HG03196 (cell line): ENCODE data around the gene KCNC3.

Experiments used
- ATAC-seq: cut with Tn5 transposase; IDR thresholded peaks from one replicate; pipeline ENCODE4 v1.9.1; 2021; ENCODE audit not compliant: unreplicated experiment

Gene KCNC3

DNA sequence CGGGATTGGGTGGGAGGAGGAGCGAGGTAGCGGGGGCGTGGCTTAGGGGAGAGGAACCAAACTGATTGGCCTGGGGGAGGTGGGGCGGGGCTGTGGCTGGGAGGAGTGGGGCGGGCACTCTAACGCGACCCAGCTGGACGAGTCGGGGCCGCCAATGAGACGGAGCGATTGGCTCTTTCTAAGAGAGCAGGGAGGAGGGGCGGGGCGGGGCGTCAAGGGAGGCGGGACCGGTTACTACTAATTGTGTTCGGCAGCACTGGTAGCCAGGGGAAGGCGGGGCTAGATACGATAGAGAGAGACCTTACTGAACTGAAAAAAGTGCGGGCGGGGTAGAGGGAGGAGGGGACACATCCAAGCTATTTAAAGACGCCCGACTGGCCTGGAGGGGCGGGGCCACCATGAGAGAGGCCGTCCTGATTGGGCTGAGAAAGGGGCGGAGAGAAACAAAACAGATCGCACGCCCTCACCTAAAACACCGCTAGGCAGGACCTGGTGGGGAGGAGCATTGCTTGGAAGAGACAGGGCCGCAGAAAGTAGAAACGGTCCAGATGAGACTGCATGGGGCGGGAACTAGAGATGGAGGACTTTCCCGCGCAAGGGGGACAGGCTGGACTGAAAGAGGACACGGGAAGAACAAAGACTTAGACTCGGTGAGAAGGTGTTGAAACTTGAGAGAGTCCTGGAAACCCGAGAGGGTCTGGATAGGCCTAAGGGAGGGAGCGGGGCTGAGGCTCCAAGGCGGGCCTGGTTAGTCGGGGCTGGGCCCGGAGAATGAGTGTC is at the start of gene KCNC3:
Gene KCNC3 (minus strand): TSS at position 232 of the 780 bp plus-strand sequence. CDS start 295 bp downstream, outside the sequence.
- ATAC-seq = peak; percentile 44

DNA sequence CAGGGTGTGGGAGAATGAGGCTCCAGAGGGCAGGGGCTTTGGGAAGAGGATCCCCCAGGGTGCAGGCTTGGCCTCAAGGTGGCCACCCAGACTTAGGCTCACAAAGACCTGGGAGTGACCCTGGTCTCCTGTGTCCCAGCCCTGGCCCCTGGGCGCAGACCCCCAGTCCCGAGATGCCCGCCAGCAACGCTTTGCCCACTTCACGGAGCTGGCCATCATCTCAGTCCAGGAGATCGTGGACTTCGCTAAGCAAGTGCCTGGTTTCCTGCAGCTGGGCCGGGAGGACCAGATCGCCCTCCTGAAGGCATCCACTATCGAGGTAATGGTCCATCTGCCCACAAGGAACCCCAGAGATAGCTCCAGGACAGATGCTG is 49.7 kb upstream of the KCNC3 start:
- no peak for ATAC-seq

DNA sequence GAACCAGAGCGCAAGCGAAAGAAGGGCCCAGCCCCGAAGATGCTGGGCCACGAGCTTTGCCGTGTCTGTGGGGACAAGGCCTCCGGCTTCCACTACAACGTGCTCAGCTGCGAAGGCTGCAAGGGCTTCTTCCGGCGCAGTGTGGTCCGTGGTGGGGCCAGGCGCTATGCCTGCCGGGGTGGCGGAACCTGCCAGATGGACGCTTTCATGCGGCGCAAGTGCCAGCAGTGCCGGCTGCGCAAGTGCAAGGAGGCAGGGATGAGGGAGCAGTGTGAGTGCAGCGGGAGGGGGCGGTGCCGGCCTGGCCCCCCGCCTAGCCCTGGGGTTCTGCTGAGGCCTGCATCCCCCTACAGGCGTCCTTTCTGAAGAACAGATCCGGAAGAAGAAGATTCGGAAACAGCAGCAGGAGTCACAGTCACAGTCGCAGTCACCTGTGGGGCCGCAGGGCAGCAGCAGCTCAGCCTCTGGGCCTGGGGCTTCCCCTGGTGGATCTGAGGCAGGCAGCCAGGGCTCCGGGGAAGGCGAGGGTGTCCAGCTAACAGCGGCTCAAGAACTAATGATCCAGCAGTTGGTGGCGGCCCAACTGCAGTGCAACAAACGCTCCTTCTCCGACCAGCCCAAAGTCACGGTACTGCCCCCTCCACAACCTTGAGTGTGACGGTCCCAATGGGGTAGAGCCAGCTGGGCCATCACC is 49.1 kb upstream of the KCNC3 start:
- no peak for ATAC-seq

DNA sequence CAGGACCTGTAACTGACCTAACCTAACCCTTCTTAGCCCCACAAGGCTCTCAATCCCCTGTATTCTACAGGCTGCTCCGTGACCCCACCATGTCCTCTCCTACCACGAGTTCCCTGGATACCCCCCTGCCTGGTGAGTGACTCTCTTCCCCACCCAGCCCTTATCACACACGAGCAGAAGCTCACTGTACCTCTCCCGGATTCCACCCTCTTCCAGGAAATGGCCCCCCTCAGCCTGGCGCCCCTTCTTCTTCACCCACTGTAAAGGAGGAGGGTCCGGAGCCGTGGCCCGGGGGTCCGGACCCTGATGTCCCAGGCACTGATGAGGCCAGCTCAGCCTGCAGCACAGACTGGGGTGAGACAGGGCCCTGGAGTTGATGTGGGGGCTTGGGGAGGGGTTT is 48.3 kb upstream of the KCNC3 start:
- no peak for ATAC-seq

DNA sequence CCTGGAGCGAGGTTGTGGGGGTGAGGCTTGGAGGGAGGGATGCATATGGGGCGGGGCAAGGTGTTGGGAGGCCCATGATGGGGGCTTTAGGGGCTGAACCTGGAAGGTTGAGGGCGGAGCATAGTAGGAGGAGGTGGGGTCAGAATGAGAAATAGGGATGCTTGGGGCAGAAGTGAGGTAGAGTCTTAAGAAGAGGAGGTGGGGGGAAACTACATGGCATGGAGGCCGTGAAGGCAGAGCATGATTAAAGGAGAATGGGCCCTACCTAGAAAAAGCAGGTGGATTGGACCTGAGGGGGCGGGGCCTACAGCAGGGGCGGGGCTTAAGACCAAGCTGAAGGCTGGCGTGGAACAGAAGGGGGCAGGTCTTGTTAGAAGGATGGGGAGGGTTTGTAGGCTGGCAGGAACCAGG is 47.9 kb upstream of the KCNC3 start:
- no peak for ATAC-seq

DNA sequence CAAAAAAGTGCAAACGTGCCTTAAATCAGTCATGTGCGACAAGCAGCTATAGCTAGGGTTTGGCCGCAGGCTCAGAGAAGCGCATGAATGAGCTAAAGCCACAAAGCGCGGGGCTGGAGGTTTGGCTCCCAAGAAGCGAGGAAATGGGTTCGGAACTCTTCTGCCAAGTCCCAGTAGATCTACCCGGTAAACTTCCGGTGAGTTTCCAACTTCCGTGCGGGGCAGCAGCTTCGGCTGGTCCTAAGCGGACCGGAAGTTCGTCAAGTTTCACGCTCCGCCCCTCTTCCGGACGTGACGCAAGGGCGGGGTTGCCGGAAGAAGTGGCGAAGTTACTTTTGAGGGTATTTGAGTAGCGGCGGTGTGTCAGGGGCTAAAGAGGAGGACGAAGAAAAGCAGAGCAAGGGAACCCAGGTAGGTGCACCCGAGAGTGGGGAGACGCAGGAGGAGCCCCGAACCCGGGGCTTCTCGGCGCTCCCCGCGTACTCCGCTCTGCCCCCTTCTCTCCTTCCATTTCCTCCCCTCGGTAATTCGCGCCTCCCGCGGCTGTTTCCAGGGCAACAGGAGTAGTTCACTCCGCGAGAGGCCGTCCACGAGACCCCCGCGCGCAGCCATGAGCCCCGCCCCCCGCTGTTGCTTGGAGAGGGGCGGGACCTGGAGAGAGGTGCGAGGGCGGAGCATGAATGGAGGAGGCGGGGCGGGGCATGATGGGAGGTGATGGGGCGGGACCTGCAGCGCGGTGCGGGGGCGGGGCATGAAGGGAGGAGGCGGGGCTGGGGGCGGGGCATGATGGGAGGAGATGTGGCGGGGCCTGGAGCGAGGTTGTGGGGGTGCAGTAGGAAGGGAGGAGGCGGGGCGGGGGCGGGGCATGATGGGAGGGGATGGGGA is 47.2 kb upstream of the KCNC3 start, which contains the start of gene NR1H2:
Gene NR1H2 (plus strand): TSS at position 292 of the 885 bp plus-strand sequence. CDS start 1,149 bp downstream, outside the sequence.
- ATAC-seq = peak; percentile 79

DNA sequence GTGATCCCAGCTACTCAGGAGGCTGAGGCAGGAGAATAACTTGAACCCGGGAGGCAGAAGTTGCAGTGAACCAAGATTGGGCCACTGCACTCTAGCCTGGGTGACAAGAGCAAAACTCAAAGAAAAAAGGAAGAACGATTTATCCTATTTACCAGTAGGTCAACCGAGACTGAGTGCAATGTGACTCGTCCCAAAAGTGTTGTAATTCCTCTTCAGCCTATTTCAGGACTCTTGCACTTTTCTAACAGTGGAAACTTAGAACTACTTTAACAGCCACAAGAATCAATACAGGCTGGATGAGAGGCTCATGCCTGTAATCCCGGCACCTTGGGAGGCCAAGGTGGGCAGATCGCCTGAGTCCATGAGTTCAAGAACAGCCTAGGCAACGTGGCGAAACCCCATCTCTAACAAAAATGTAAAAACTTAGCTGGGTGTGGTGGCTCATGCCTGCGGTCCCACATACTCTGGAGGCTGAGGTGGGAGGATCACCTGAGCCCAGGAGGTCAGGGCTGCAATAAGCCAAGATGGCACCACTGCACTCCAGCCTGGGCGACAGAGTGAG is 42.8 kb upstream of the KCNC3 start:
- ATAC-seq = no peak

DNA sequence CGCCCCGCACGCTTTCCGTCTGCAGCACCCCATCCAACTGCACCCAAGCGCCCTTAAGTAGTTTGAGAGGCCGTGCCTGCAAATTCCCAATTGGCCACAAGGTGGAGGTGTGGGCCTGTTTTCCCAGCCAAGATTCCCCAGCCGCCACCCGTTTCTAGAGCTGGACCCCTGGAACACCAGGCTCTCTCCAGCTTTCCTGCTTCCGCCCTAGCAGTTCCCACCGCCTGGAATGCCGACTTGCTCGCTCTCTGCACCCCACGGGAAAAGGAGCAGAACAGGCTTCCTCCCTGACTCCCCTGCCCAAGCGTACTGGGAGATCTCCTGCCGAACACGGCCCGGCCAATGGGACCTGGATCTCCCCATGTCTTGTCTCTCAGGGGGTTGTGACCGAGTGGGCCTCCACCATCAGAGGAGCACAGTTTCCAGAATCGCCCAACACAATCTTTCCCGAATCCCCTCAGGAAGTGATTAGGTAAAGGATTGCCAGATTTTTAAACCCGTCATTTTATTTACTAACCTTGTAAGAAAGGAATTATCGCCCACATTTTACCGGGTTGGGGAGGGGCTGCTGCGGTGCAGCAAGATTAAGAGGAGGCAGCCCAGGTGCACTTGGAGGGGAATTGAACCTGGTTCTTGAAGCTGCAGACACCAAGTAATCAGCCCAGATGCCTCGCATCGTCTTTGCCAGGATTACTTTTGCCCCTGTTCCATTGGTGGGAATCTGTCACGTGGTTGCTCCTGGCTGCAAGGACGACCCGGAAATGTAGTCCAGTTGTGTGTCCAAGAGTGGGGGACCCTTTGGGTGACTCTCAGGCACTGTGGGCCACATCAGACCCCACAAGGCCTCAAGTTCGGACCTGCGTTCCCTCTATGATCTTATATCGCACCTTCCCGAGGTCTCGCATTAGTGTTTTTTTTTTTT is 39.7 kb upstream of the KCNC3 start:
- peak; percentile 53 for ATAC-seq

DNA sequence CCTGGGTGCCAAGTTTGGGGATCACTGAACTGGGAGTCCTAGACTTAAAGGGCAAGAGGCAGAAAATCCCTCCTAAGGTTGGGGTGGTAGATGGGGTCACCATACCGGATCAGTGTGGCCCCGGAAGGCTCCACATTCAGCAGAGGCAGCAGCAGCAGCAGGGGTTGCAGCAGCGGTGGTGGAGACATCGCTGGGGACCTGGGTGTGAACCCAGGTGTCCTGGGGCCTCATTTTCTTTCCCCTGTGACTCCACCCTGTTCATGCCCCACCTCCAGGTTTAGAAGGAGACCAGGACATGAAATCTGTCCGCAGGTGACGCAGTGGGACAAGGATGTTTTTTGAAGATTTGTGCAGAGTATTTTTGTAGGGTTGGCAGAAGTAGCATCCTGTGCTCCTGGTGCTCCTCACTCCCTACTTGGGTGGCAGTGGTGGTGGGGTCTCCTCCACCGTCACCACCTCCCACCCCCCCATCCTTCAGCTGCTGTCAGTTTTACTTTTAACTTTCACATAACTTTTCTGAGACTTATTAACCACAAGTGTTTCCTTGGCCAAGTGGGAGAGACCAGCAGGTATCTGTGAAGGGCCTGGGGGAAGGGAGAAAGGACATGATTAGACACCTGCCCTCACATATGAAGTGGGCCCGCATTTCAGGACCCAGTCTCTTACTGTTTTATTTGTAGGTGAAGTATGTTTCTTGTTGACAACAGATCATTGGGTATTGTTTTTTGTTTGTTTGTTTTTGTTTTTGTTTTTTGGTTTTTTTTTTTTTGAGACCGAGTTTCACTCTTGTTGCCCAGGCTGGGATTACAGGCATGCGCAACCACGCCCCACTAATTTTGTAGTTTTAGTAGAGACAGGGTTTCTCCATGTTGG is 36.5 kb upstream of the KCNC3 start, which contains the start of gene NAPSA:
Gene NAPSA (minus strand): TSS at position 206 of the 873 bp plus-strand sequence. CDS start 18 bp downstream, at position 188.
- ATAC-seq = no peak

DNA sequence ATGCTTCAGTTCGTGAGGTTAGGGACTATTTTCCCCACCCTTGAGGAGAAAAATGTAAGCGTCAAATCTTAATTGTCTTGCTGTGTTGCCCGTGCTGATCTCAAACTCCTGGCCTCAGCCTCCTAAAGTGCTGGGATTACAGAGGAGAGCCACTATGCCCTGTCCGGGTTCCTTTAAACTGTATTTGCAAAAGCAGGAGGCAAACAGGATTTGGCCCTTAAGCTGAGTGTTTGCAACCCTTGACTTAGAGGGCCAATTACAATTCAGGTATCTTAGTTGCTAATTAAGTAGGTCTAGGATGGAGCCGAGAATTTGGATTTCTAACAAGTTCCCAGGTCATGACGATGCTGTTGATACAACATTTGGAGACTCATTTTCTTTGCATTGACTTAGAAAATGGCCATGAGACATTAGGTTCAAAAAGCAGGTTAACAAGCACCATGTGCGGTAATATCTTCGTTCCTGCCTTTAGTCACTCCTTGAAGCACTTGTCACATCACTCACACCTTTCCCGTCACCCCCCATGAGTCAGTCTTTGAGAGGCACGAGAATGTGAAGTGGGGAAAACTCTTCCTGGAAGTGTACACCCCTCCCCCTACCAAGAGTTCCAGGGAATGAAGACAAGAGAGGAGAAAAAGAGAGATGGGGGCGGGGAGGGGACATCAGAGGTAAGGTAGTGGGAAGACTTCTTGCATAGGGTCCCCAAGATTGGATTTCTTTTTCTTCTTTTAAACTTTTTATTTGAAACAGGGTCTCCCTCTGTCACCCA is 33.7 kb upstream of the KCNC3 start:
- ATAC-seq = no peak

DNA sequence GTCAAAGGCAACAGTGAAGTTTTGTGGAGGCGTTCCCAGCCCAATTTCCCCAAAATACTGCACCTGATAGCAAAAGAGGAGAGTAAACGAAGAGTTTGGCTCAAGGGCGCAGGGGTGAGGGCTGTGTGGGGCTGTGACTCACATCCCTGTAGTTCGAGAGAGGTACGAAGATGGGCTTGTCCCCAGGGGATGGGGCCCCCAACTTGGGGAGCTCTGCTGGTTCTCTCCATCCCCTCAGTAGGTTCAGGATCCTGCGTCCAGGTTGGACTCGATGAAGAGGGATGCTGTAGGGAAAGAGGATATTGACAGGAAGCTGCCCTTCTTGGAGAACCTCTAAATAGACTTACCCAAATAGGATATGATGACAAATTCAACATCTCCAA is 32.8 kb upstream of the KCNC3 start:
- ATAC-seq = no peak

DNA sequence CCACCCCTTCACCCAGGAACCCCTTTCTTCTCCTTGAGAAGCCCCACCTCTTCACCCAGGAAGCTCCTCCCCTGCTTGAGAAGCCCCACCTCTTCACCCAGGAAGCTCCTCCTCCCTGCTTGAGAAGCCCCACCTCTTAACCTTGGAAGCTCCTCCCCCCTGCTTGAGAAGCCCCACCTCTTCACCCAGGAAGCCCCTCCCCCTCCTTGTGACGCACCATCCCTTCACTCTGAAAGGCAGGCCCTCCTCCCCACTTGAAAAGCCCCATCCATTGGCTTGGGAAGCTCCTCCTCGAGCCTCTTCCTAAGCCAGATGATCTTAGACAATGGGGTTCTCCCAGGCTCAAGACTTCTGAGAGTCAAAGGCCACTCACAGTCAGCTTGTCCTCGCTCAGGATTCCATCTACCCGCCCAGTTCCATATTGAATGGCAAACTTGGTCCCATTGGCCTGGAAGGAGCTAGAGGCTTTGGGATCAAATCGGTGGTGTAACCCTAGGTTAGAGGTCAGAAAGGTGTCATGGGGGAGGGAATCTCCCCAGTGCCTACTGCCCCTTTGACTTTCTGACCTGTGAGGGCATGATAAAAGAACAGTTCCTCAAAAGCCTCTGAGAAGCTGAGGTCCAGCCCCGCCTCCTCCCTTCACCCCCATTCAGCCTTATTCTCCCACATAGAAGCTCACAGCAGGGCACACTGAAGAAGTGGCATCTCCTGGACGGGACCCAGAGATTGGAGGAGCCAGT is 32.3 kb upstream of the KCNC3 start:
- no peak for ATAC-seq

DNA sequence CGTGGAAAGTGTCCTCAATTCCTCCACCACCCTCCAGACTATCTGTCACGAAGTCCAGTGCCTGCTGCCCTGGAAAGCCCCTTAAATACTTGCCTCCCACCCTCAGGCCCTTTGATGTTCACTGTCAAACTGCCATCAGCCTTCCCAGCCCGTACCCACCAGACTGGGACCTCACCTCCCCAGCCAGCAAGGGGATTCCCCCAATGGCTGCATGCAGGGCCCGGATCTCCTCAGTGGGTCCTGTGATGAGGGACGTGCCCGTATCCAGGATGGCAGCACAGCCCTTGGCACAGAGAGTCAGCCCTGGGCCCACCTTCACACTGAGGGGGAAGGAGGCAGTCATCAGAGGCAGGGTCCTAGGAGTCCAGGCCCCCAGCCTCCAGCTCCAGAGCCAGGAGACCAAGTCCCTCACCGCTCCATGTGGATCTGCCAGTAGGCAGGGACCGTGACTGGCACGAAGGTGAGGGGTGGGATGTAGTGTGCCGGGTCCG is 30.2 kb upstream of the KCNC3 start:
- no peak for ATAC-seq

DNA sequence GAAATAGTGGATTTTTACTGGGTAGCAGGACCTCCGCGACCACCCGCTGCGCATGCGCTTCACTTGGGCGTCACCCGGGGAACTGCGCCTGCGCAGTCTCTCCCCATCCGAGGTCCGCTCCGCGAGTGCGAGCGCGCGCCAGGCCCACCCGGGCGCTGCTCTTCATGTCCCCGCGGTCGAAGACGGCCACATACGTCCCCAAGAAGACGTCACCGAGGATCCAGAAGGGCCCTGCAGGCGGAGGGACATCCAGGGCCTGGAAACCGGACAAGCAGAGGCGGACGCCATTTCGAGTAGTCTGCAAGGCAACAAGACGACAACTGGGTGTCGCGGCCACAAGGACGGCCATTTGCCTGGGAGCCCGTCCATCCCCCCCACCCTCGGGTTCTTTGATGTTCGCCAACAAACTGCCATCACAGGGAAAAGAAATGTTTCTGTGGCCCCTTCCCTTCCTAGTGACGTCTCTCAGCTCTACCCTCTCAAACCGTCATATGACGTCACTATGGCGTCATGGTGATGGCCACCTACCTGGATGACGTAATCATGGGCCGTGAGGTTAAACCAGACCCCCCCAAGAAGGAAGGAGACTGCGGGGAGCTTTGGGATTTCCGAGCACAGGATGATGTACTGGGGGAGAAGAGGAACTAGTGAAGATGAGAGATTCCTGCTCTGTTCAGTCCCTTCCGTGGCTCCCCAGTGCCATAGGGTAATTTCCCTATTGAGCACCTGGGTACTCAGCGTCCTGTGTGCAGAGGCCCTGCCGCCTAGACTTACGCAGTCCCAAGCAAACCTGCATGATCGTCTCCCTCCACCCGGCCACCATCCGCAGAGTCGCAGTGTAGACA is 29.5 kb upstream of the KCNC3 start:
- no peak for ATAC-seq

DNA sequence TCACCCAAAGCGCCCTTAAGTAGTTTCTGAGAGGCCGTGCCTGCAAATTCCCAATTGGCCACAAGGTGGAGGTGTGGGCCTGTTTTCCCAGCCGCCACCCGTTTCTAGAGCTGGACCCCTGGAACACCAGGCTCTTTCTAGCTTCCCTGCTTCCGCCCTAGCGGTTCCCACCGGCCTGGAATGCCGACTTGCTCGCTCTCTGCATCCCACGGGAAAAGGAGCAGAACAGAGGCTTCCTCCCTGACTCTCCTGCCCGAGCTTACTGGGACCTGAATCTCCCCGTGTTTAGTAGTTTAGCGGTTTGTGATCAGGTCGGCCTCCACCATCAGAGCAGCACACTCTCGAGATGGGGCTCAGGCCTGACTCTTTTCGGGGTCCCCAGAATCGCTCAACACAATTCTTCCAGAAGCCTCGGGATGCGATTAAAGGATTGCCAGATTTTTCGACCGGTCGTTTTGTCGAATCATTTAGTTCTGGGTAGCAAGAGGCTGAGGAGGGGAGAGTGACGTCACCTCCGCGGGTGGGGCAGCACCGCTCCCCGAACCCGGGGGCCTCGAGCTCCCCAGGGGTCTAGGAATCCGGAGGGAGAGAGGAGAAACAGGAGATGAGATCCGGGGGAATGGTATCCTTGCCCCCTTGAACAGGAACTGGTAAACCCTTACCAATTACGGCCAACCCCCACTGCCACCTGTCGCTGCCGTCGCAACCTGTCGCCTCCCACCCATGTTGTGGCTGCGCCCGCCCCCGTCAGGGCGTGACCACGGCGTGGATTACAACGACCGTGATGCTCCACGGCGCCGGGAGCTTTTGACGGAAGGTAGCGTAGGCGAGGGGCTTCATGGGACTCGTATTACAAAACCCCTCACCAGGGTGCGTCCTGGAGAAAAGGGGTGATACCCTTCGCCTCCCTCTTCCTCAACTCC is 28.3 kb upstream of the KCNC3 start:
- peak; percentile 49 for ATAC-seq
